Peyer's patch (tissue), 4 donors: ENCODE measurements around the gene KRTAP12-2. TPM values are rescaled to one million over a fixed set of nuclear protein-coding genes. Genes with fewer than 3 reads are reported as not detected.
"Not testable (repeated sequence)": the region's sequence is repeated elsewhere in the genome, so short reads cannot be mapped to it uniquely, and the experiment has no call there.

Source experiments
- DNase-seq, 3 donors: peaks; one replicate each; pipeline ENCODE4 v3.0.0-alpha.2; 2017 to 2019
- H3K27ac ChIP-seq, 4 donors: fragments of 200-600 bp; sonication (generic); one replicate each; pipeline ENCODE4 v1.5.1; 2016 to 2019
- H3K27me3 ChIP-seq, 2 donors: fragments of 200-600 bp; sonication (generic); one replicate each; pipeline ENCODE4 v1.5.1; 2019
- H3K36me3 ChIP-seq, 3 donors: fragments of 200-600 bp; sonication (generic); one replicate each; pipeline ENCODE4 v1.5.1; 2016 to 2019
- H3K4me1 ChIP-seq, 4 donors: fragments of 200-600 bp; sonication (generic); one replicate each; pipeline ENCODE4 v1.5.1; 2016 to 2019
- H3K4me3 ChIP-seq, 4 donors: fragments of 200-600 bp; sonication (generic); 1 replicate in 3 of 4; 2 replicates in 1 of 4; pipeline ENCODE4 v1.5.1; 2016 to 2019; ENCODE audit warnings: mild to moderate bottlenecking in 1 of 4
- H3K9me3 ChIP-seq, 4 donors: fragments of 200-600 bp; sonication (generic); one replicate each; pipeline ENCODE4 v1.5.1; 2016 to 2019; ENCODE audit warnings: mild to moderate bottlenecking in 1 of 4
- CTCF ChIP-seq, 6 experiments: fragments of 450-650 bp in 4 of 6; fragments of 200-600 bp in 2 of 6; sonication (generic) in 1 of 6; IDR thresholded peaks; one replicate each; pipeline ENCODE4 v1.5.1; 2017 to 2019; ENCODE audit warnings: antibody characterized with exemption in 6 of 6, mild to moderate bottlenecking in 3 of 6, moderate library complexity in 1 of 6
- POLR2A ChIP-seq, 2 donors: fragments of 450-650 bp; IDR thresholded peaks; one replicate each; pipeline ENCODE4 v1.5.1; 2017; ENCODE audit warnings: antibody characterized with exemption in 2 of 2, mild to moderate bottlenecking in 2 of 2, moderate library complexity in 2 of 2
- total RNA-seq, 4 donors: library from RNA; depleted of rRNA; stranded (reverse); fragments of >200 nt; gene quantifications; one replicate each; pipeline ENCODE4 v1.1.0, GENCODE V29; 2016

KRTAP12-2 gene
- total RNA-seq, 4 donors from 2014 or later = not detected

GRCh38 chr21:44640761-44641160, 26.0 kb downstream of the KRTAP12-2 start:
- no peak for TF ChIP-seq CTCF (IDR thresholded peaks at IDR 0.05)
- no peak for TF ChIP-seq POLR2A (IDR thresholded peaks at IDR 0.05)
- H3K4me1 ChIP-seq = no peaks in the 10 kb centered on the region
- H3K27ac ChIP-seq = no peak overlapping the region
- DNase-seq = no peak
- peaks cover 0 to 5% (median 0%) of the 10 kb centered on the region in 4 donors for H3K9me3 ChIP-seq
- no peak overlapping the region for H3K4me3 ChIP-seq
- H3K36me3 ChIP-seq = no peaks in the 10 kb centered on the region
- no peaks in the 10 kb centered on the region for H3K27me3 ChIP-seq

GRCh38 chr21:44639331-44639655, 27.4 kb downstream of the KRTAP12-2 start:
- H3K9me3 ChIP-seq = no peaks in the 10 kb centered on the region
- peak in 1 of 3 donors; percentile 6 for DNase-seq
- no peaks in the 10 kb centered on the region for H3K27me3 ChIP-seq
- no peak overlapping the region for H3K27ac ChIP-seq
- H3K4me1 ChIP-seq = no peaks in the 10 kb centered on the region
- no peak overlapping the region for H3K4me3 ChIP-seq
- H3K36me3 ChIP-seq = no peaks in the 10 kb centered on the region
- no peak for TF ChIP-seq POLR2A (IDR thresholded peaks at IDR 0.05)
- TF ChIP-seq CTCF (IDR thresholded peaks at IDR 0.05) = no peak

- not testable (repeated sequence) for H3K9me3 ChIP-seq, H3K4me3 ChIP-seq, H3K36me3 ChIP-seq, H3K27me3 ChIP-seq, DNase-seq, H3K4me1 ChIP-seq, H3K27ac ChIP-seq
These were observed 28.0 kb downstream of the KRTAP12-2 start for GRCh38 chr21:44638506-44639330.

- DNase-seq, H3K9me3 ChIP-seq, H3K4me1 ChIP-seq, H3K27me3 ChIP-seq, H3K36me3 ChIP-seq, H3K4me3 ChIP-seq, H3K27ac ChIP-seq: not testable (repeated sequence)
These were observed 28.8 kb downstream of the KRTAP12-2 start for GRCh38 chr21:44637851-44638348.

DNA sequence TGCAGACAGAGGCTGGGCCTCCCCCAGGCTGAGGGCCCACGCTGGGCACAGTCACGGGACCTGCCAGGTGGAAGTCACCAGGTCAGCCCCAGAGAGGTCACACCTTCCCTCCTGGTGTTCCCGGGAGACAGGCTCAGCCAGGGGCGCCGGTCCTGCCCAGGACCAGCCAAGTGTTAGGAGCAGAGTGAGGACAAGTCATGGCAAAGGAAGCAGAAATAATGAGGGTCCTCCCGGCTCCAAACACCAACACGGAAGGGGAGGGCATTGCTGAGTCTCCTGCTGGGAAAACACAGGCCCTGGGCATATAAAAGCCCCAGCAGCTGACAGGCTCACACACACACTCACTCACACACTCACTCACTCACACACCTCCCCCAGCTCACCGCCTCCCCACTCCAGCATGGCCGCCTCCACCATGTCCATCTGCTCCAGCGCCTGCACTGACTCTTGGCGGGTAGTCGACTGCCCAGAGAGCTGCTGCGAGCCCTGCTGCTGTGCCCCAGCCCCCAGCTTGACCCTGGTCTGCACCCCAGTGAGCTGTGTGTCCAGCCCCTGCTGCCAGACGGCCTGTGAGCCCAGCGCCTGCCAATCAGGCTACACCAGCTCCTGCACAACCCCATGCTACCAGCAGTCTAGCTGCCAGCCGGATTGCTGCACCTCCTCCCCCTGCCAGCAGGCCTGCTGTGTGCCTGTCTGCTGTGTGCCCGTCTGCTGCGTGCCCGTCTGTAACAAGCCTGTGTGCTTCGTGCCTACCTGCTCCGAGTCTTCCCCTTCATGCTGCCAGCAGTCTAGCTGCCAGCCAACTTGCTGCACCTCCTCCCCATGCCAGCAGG, 29.5 kb downstream of the KRTAP12-2 start, which contains the start of gene KRTAP10-10:
Gene KRTAP10-10, plus strand, starts transcription at position 339 of the 833 bp plus-strand sequence. Its CDS starts 62 bp downstream, at position 401.
- Histone ChIP-seq H3K27ac (no peak within 1 kb of the TSS), H3K4me1 (no peaks in the 10 kb centered on the region), H3K4me3 (no peak within 1 kb of the TSS), H3K27me3 (no peaks in the 10 kb centered on the region), H3K9me3 (peaks cover 0 to 4% (median 0%) of the 10 kb centered on the region in 4 donors), H3K36me3 (no peaks in the 10 kb centered on the region)
- no peak for TF ChIP-seq CTCF (IDR thresholded peaks at IDR 0.05)
- no peak for TF ChIP-seq POLR2A (IDR thresholded peaks at IDR 0.05)
- DNase-seq = peak in 1 of 3 donors; percentile 2

DNA sequence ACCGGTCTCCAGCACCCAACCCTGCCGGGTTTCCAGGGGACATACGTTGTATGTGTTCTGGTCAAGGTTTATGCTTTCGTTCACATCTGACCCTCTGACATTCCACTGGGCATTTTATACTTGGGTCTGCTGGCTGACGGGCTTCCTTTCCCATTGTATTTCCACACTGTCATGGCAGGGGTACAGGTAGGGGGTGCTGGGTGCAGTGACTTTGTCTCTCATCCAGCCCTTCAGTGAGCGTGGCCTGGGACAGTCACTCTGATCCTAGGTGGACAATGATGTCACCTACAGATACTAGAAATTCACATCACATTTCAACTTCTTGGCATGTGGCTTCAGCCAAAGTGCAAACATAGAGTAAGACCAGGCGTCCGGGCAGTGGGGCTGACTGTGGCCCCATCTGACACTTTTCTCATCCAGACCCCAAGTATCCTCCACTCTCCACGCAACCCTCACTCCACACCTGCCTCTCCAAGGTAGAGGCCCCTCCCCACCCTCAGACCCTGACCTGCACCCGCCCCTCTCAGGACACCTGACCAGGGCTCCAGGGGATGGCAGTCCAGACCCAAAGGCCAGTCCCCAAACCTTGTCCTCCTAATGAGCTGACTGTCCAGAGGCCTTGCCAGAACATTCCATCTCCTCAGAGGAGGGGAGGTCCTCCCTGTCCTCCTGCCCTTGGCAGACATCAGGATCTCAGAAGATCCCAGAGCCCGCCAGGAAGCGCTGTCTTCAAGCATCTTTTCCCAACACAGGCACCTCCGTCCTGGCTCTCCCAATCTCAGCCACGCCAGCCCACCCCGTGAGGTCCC, 30.3 kb downstream of the KRTAP12-2 start:
- H3K36me3 ChIP-seq = no peaks in the 10 kb centered on the region

More for the DNA sequence above, 30.3 kb downstream of the KRTAP12-2 start:
- no peak overlapping the region for H3K27ac ChIP-seq
- H3K27me3 ChIP-seq = no peaks in the 10 kb centered on the region
- peak in 1 of 3 donors; percentile 12 for DNase-seq
- H3K4me1 ChIP-seq = no peaks in the 10 kb centered on the region
- no peak overlapping the region for H3K4me3 ChIP-seq
- peaks cover 0 to 10% (median 0%) of the 10 kb centered on the region in 4 donors for H3K9me3 ChIP-seq
- TF ChIP-seq POLR2A (IDR thresholded peaks at IDR 0.05) = no peak
- TF ChIP-seq CTCF (IDR thresholded peaks at IDR 0.05) = no peak
